GM12878 (cell line): ENCODE measurements around the gene OAS1. TPM values are rescaled to one million over a fixed set of nuclear protein-coding genes. Genes with fewer than 3 reads are reported as not detected.

Source experiments
- ATAC-seq: fragments of 200-7000 bp; cut with Tn5 transposase; 3 replicates; pipeline ENCODE4 v1.9.1; 2020; ENCODE audit warnings: mild to moderate bottlenecking, moderate library complexity
- BruUV-seq: library from RNA; stranded (reverse); fragments of 400-500 nt; replicated peaks from 2 replicates; lab custom pipeline; 2021; lab: Mats Ljungman, UMichigan
- CTCF ChIA-PET: fragments of 300-600 bp; sonication (Branson Sonifier 250); formaldehyde crosslinking; extraction: SDS; loops from one replicate; lab custom pipeline; 2021; ENCODE audit warnings: inconsistent platforms; lab: Yijun Ruan, JAX
- POLR2A ChIA-PET: fragments of 350-600 bp; formaldehyde crosslinking; extraction: SDS; loops from one replicate; lab custom pipeline; 2021; ENCODE audit warnings: inconsistent platforms; lab: Charles Lee
- RAD21 ChIA-PET: fragments of 300-600 bp; sonication (Branson Sonifier 250); formaldehyde crosslinking; loops from one replicate; lab custom pipeline; 2023; ENCODE audit warnings: antibody characterized with exemption; ENCODE audit not compliant: unreplicated experiment; lab: Charles Lee
- SMC1A ChIA-PET: fragments of 300-600 bp; sonication (Branson Sonifier 250); formaldehyde crosslinking; loops from one replicate; lab custom pipeline; 2023; ENCODE audit not compliant: unreplicated experiment, uncharacterized antibody; lab: Charles Lee
- DNase-seq: peaks from one replicate; pipeline ENCODE4 v3.0.0-alpha.2; 2011; ENCODE audit warnings: low read depth, low spot score
- FAIRE-seq: peaks from 3 replicates; lab custom pipeline; 2011; peaks lifted over from hg19 to GRCh38; lab: Jason Lieb, UNC
- H2AFZ ChIP-seq: 2 replicates; pipeline ENCODE4 v1.6.0; 2011; ENCODE audit warnings: low read depth, low read length, control low read depth; ENCODE audit not compliant: control insufficient read depth
- H3K27ac ChIP-seq: 2 replicates; pipeline ENCODE4 v1.5.1; 2011; ENCODE audit warnings: control low read depth; ENCODE audit not compliant: control insufficient read depth, insufficient read depth
- H3K27me3 ChIP-seq, 2 experiments: replicated peaks in 1 of 2; 2 replicates each; pipeline versions ENCODE4 v1.6.0 to v1.6.1; 2011; ENCODE audit warnings: low read length in 1 of 2; ENCODE audit not compliant: control insufficient read depth in 2 of 2, insufficient read depth in 2 of 2
- H3K36me3 ChIP-seq, 2 experiments: 2 replicates each; pipeline ENCODE4 v1.5.1; 2011; ENCODE audit warnings: low read length in 1 of 2; ENCODE audit not compliant: control insufficient read depth in 2 of 2, insufficient read depth in 2 of 2
- H3K4me1 ChIP-seq: 2 replicates; pipeline ENCODE4 v1.6.1; 2011; ENCODE audit warnings: mild to moderate bottlenecking, low read length, moderate library complexity, mixed read lengths; ENCODE audit not compliant: control insufficient read depth, insufficient read depth
- H3K4me2 ChIP-seq: 2 replicates; pipeline ENCODE4 v1.6.0; 2011; ENCODE audit warnings: control low read depth; ENCODE audit not compliant: control insufficient read depth, insufficient read depth
- H3K4me3 ChIP-seq: fragments of 200-600 bp; sonication (generic); 2 replicates; pipeline ENCODE4 v1.5.1; 2016
- H3K79me2 ChIP-seq: 2 replicates; pipeline ENCODE4 v1.6.0; 2011; ENCODE audit warnings: low read length; ENCODE audit not compliant: control insufficient read depth, insufficient read depth
- H3K9ac ChIP-seq: 2 replicates; pipeline ENCODE4 v1.8.0; 2011; ENCODE audit warnings: low read length, control low read depth, mixed read lengths; ENCODE audit not compliant: control insufficient read depth, insufficient read depth
- H3K9me3 ChIP-seq: replicated peaks from 3 replicates; pipeline ENCODE4 v1.5.1; 2011; ENCODE audit warnings: mild to moderate bottlenecking, low read length; ENCODE audit not compliant: control insufficient read depth, insufficient read depth
- H4K20me1 ChIP-seq: 2 replicates; pipeline ENCODE4 v1.6.0; 2011; ENCODE audit not compliant: control insufficient read depth, insufficient read depth
- WGBS: methylation state at CpG from one replicate; pipeline ENCODE4 v1.1.6; 2016; ENCODE audit warnings: low lambda C conversion rate; ENCODE audit not compliant: insufficient replicate concordance, insufficient coverage; ENCODE audit errors: missing lambda C conversion rate; 5-methylcytosine and 5-hydroxymethylcytosine counted together
- in situ Hi-C: fragments of 300-500 bp; cut with MboI; formaldehyde crosslinking; loops from 9 replicates; pipeline ENCODE4 v1.14.3; 2018; ENCODE audit warnings: mixed read lengths
- intact Hi-C: fragments of 100-400 bp; cut with micrococcal nuclease; formaldehyde crosslinking; loops from one replicate; pipeline ENCODE4 v1.14.2; 2022; ENCODE audit not compliant: unreplicated experiment
- polyA plus RNA-seq, 11 experiments: library from polyadenylated mRNA; depleted of rRNA in 4 of 11; unstranded in 6 of 11; stranded (reverse) in 5 of 11; fragments of >200 nt; fragmentation: Nextera tagmentation in 4 of 11; fragmentation: Illumina TruSeq in 1 of 11; extraction: Ambion mirVana in 4 of 11; extraction: Trizol in 1 of 11; gene quantifications; 1 replicate in 1 of 11; 2 replicates in 10 of 11; pipeline versions ENCODE4 v1.2.1 to v1.2.3, GENCODE V29; 2011 to 2016; ENCODE audit warnings: inconsistent platforms in 2 of 11, missing spikeins in 2 of 11, low read depth in 1 of 11
- total RNA-seq, 4 experiments: library from RNA; depleted of rRNA in 3 of 4; stranded (reverse); fragments of >200 nt in 3 of 4; fragmentation: Illumina TruSeq in 1 of 4; extraction: Trizol in 1 of 4; gene quantifications; 2 replicates each; pipeline versions ENCODE4 v1.2.1 to v1.2.3, GENCODE V29; 2013 to 2021
- TF ChIP-seq, protein P1 (sequence below): IDR thresholded peaks from 2 replicates; pipeline ENCODE4 v1.6.1; 2012; ENCODE audit warnings: mild to moderate bottlenecking, low read depth, low read length
- TF ChIP-seq, protein P2 (sequence below): fragments of 450-650 bp; IDR thresholded peaks from 2 replicates; pipeline ENCODE4 v1.6.1; 2017; ENCODE audit warnings: mild to moderate bottlenecking, moderate library complexity

OAS1 gene
- total and polyA plus RNA-seq, 10 of the 15 experiments (the other 5 are each of a cell fraction or from before 2014, with no cell fraction given), result 44.7 to 287 (median 64.3) TPM

DNA sequence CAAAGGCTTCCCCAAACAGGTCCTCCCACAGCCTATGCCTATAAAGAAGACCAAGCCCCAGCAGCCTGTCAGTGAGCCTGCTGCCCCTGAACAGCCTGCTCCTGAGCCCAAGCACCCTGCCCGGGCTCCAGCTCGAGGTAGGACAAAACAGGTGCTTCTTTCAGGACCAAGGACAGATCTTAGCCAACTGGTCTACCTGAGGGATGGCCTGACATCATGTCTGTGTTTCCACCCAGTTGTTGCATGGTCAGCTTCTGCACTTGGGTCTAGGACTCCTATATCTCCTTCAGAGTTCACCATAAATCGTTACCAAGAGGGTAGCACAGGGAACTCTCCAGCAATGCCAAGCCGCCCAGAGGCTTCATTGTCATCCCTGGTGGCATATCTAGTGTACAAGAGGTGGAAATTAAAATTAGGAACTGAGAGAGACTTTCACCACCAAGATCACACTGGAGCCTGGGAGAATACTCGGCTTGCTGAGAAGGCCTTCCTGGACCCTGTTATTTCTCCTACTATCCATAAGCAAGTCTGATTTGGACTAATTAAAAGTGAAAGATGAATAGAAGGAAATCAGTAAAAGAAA lies 38.2 kb upstream of the OAS1 start:
- ChIA-PET SMC1A (no interaction called here), CTCF (no interaction called here), POLR2A (no interaction called here), RAD21 (no interaction called here)
- H3K4me3 ChIP-seq, result no peak overlapping the region
- H3K4me2 ChIP-seq, result no peak overlapping the region
- ATAC-seq (no peak), DNase-seq (no peak), FAIRE-seq (no peak)
- H3K4me1 ChIP-seq, result no peaks in the 10 kb centered on the region
- no peaks in the 10 kb centered on the region for H3K9me3 ChIP-seq
- no peaks in the 10 kb centered on the region for H3K36me3 ChIP-seq
- H3K27me3 ChIP-seq, result no peaks in the 10 kb centered on the region; a peak in 1 of 4 replicates
- H2AFZ ChIP-seq, result no peak overlapping the region
- H4K20me1 ChIP-seq, result no peaks in the 10 kb centered on the region
- no TSS peak for BruUV-seq
- in situ Hi-C loops, result no loop called here
- intact Hi-C loops, result no loop called here
- no peaks in the 10 kb centered on the region for H3K79me2 ChIP-seq
- WGBS, result 37% methylated on average over 5 of the region's 5 CpGs
- TF ChIP-seq, protein P1, sequence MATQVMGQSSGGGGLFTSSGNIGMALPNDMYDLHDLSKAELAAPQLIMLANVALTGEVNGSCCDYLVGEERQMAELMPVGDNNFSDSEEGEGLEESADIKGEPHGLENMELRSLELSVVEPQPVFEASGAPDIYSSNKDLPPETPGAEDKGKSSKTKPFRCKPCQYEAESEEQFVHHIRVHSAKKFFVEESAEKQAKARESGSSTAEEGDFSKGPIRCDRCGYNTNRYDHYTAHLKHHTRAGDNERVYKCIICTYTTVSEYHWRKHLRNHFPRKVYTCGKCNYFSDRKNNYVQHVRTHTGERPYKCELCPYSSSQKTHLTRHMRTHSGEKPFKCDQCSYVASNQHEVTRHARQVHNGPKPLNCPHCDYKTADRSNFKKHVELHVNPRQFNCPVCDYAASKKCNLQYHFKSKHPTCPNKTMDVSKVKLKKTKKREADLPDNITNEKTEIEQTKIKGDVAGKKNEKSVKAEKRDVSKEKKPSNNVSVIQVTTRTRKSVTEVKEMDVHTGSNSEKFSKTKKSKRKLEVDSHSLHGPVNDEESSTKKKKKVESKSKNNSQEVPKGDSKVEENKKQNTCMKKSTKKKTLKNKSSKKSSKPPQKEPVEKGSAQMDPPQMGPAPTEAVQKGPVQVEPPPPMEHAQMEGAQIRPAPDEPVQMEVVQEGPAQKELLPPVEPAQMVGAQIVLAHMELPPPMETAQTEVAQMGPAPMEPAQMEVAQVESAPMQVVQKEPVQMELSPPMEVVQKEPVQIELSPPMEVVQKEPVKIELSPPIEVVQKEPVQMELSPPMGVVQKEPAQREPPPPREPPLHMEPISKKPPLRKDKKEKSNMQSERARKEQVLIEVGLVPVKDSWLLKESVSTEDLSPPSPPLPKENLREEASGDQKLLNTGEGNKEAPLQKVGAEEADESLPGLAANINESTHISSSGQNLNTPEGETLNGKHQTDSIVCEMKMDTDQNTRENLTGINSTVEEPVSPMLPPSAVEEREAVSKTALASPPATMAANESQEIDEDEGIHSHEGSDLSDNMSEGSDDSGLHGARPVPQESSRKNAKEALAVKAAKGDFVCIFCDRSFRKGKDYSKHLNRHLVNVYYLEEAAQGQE, result peak; percentile 84
- TF ChIP-seq, protein P2, sequence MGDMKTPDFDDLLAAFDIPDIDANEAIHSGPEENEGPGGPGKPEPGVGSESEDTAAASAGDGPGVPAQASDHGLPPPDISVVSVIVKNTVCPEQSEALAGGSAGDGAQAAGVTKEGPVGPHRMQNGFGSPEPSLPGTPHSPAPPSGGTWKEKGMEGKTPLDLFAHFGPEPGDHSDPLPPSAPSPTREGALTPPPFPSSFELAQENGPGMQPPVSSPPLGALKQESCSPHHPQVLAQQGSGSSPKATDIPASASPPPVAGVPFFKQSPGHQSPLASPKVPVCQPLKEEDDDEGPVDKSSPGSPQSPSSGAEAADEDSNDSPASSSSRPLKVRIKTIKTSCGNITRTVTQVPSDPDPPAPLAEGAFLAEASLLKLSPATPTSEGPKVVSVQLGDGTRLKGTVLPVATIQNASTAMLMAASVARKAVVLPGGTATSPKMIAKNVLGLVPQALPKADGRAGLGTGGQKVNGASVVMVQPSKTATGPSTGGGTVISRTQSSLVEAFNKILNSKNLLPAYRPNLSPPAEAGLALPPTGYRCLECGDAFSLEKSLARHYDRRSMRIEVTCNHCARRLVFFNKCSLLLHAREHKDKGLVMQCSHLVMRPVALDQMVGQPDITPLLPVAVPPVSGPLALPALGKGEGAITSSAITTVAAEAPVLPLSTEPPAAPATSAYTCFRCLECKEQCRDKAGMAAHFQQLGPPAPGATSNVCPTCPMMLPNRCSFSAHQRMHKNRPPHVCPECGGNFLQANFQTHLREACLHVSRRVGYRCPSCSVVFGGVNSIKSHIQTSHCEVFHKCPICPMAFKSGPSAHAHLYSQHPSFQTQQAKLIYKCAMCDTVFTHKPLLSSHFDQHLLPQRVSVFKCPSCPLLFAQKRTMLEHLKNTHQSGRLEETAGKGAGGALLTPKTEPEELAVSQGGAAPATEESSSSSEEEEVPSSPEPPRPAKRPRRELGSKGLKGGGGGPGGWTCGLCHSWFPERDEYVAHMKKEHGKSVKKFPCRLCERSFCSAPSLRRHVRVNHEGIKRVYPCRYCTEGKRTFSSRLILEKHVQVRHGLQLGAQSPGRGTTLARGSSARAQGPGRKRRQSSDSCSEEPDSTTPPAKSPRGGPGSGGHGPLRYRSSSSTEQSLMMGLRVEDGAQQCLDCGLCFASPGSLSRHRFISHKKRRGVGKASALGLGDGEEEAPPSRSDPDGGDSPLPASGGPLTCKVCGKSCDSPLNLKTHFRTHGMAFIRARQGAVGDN, result no peak
- no peak overlapping the region for H3K27ac ChIP-seq
- H3K9ac ChIP-seq, result no peak overlapping the region
